MM.1S (cell line): Measurements from ENCODE around the gene ADAMTS6.

Experiments used
- CTCF ChIP-seq: fragments of 300-600 bp; sonication (generic); IDR thresholded peaks from 2 replicates; pipeline ENCODE4 v1.5.1; 2016; ENCODE audit warnings: antibody characterized with exemption, low read length, mixed read lengths
- EZH2 ChIP-seq: fragments of 300-600 bp; sonication (generic); optimal IDR thresholded peaks from 2 replicates; pipeline ENCODE3; 2017; ENCODE audit warnings: low read depth, mild to moderate bottlenecking, antibody characterized with exemption, low read length, mixed read lengths

GRCh38 chr5:65412842-65413241 lies 68.9 kb downstream of the ADAMTS6 start:
- TF ChIP-seq CTCF, result no peak
- no peak for TF ChIP-seq EZH2
